Measurements from ENCODE around the gene ASB2. TPM values are rescaled to one million over a fixed set of nuclear protein-coding genes. Genes with fewer than 3 reads are reported as not detected.

The ASB2 gene
- total RNA-seq, 2 donors from 2014 or later = 0.11 TPM; not detected in 1

GRCh38 chr14:93926873-93927799, 49.2 kb downstream of the ASB2 start, which contains the start of gene FAM181A:
Gene FAM181A (plus strand): TSS chr14:93927344. CDS start chr14:93928286, 942 bp downstream.
- H3K4me3 Mint-ChIP-seq = no peak within 1 kb of the TSS
- Histone ChIP-seq H3K9me3 (ENCODE audit: control insufficient read depth, low read length) (no peaks in the 10 kb centered on the region), H3K9ac (ENCODE audit: extremely low read depth, low read length, poor library complexity, severe bottlenecking) (no peak within 1 kb of the TSS), H3K4me1 (ENCODE audit: control insufficient read depth, insufficient read depth, low read length) (no peaks in the 10 kb centered on the region), H3K27me3 (ENCODE audit: control insufficient read depth, insufficient read depth, low read length, poor library complexity, severe bottlenecking) (no peaks in the 10 kb centered on the region), H3K27ac (ENCODE audit: low read depth, low read length) (peak within 1 kb of the TSS; percentile 99), H3K4me3 (ENCODE audit: low read length) (no peak within 1 kb of the TSS), H3K36me3 (ENCODE audit: control insufficient read depth, insufficient read depth, low read length) (no peaks in the 10 kb centered on the region)
- no peaks in the 10 kb centered on the region for H3K4me1 Mint-ChIP-seq
- H3K36me3 Mint-ChIP-seq (ENCODE audit: low read depth) = no peaks in the 10 kb centered on the region
- H3K27me3 Mint-ChIP-seq (ENCODE audit: insufficient read depth) = no peaks in the 10 kb centered on the region
- WGBS, 2 experiments (ENCODE audit: insufficient coverage in 1 of 2, insufficient read length in 1 of 2) = 60 to 87% methylated on average over 4 to 38 of the region's 38 CpGs
- no peak within 1 kb of the TSS for H3K27ac Mint-ChIP-seq
- no peaks in the 10 kb centered on the region for H3K9me3 Mint-ChIP-seq
- no peak for TF ChIP-seq CTCF (conservative IDR thresholded peaks at IDR 0.05)
- no peak for DNase-seq

- no peak overlapping the region for H3K27ac Mint-ChIP-seq
- no peak for DNase-seq
- no peak overlapping the region for H3K4me3 ChIP-seq (ENCODE audit: low read length)
These were observed 50.0 kb downstream of the ASB2 start for GRCh38 chr14:93926245-93926872.

More at GRCh38 chr14:93926245-93926872, 50.0 kb downstream of the ASB2 start:
- 67 to 90% methylated on average over 12 to 21 of the region's 21 CpGs for WGBS, 2 experiments (ENCODE audit: insufficient coverage in 1 of 2, insufficient read length in 1 of 2)
- peak overlapping the region; percentile 99 for H3K27ac ChIP-seq (ENCODE audit: low read depth, low read length)
- no peaks in the 10 kb centered on the region for H3K27me3 ChIP-seq (ENCODE audit: control insufficient read depth, insufficient read depth, low read length, poor library complexity, severe bottlenecking)
- TF ChIP-seq CTCF (conservative IDR thresholded peaks at IDR 0.05) = no peak
- no peak overlapping the region for H3K9ac ChIP-seq (ENCODE audit: extremely low read depth, low read length, poor library complexity, severe bottlenecking)
- H3K9me3 Mint-ChIP-seq = no peaks in the 10 kb centered on the region
- H3K36me3 ChIP-seq (ENCODE audit: control insufficient read depth, insufficient read depth, low read length) = no peaks in the 10 kb centered on the region
- no peaks in the 10 kb centered on the region for H3K4me1 ChIP-seq (ENCODE audit: control insufficient read depth, insufficient read depth, low read length)
- H3K4me1 Mint-ChIP-seq = no peaks in the 10 kb centered on the region
- H3K4me3 Mint-ChIP-seq = no peak overlapping the region
- no peaks in the 10 kb centered on the region for H3K36me3 Mint-ChIP-seq (ENCODE audit: low read depth)
- H3K9me3 ChIP-seq (ENCODE audit: control insufficient read depth, low read length) = no peaks in the 10 kb centered on the region
- H3K27me3 Mint-ChIP-seq (ENCODE audit: insufficient read depth) = no peaks in the 10 kb centered on the region
